Right lobe of liver (tissue), 4 donors: ENCODE results near the gene SH3YL1.

Experiments
- CTCF ChIP-seq, 4 donors: fragments of 200-600 bp in 3 of 4; fragments of 450-650 bp in 1 of 4; IDR thresholded peaks; one replicate each; pipeline versions ENCODE4 v1.5.1 to v1.8.0; 2016 to 2022; ENCODE audit warnings: antibody characterized with exemption in 4 of 4, mild to moderate bottlenecking in 2 of 4
- POLR2A ChIP-seq: fragments of 450-650 bp; IDR thresholded peaks from one replicate; pipeline ENCODE4 v1.6.1; 2017; ENCODE audit warnings: antibody characterized with exemption, mild to moderate bottlenecking
- donor health status: DM: no; HTN: no; CAD: no.
- donor health status: DM: no; HTN: no; CAD: no.
- donor health status: DM: no; HTN: yes; CAD: no.

- TF ChIP-seq CTCF (IDR thresholded peaks at IDR 0.05) (no peak), POLR2A (no peak)
Observed at GRCh38 chr2:175161-175786, 88.6 kb downstream of the SH3YL1 start.
